Thyroid gland (tissue), 4 donors: ENCODE data around the gene SLC43A2.

ENCODE experiments used
- CTCF ChIP-seq, 6 experiments: fragments of 200-600 bp in 3 of 6; fragments of 450-650 bp in 3 of 6; sonication (generic) in 3 of 6; IDR thresholded peaks; one replicate each; pipeline ENCODE4 v1.5.1; 2016 to 2019; ENCODE audit warnings: antibody characterized with exemption in 6 of 6, mild to moderate bottlenecking in 2 of 6, inconsistent platforms in 1 of 6, moderate library complexity in 1 of 6
- POLR2A ChIP-seq, 2 donors: fragments of 450-650 bp; IDR thresholded peaks; one replicate each; pipeline ENCODE4 v1.6.1; 2017; ENCODE audit warnings: antibody characterized with exemption in 2 of 2, mild to moderate bottlenecking in 2 of 2, moderate library complexity in 1 of 2

- TF ChIP-seq CTCF (IDR thresholded peaks at IDR 0.05) (peak in 3 of 6 experiments; percentile 67 to 99 (median 83)), POLR2A (IDR thresholded peaks at IDR 0.05) (peak; percentile 58 to 86)
Measured at GRCh38 chr17:1648963-1649843, 20.6 kb upstream of the SLC43A2 start.
